ENCODE measurements around the gene ZNF609. TPM values are rescaled to one million over a fixed set of nuclear protein-coding genes. Genes with fewer than 3 reads are reported as not detected.
A peak's percentile ranks its signal among the peaks of the same experiment; 100 is the strongest.

The ZNF609 gene
- total RNA-seq, 1 donor from 2014 or later = 28.6 TPM

GRCh38 chr15:64503197-64503596 is 42.8 kb downstream of the ZNF609 start:
- Mint-ChIP-seq H3K27ac (no peak overlapping the region), H3K36me3 (ENCODE audit: low read depth) (peaks cover 43% of the 10 kb centered on the region), H3K27me3 (no peaks in the 10 kb centered on the region), H3K4me3 (no peak overlapping the region), H3K9me3 (no peaks in the 10 kb centered on the region), H3K4me1 (peaks cover 44% of the 10 kb centered on the region)
- ChIA-PET CTCF (no interaction called here), POLR2A (interaction anchor here (0.6 kb wide), 1 partner anchor 68 kb away, joined by 4 read pairs; no protein-coding TSS in a partner anchor)
- DNase-seq = no peak
- TF ChIP-seq CTCF (IDR thresholded peaks at IDR 0.05) = no peak
- no peak for ATAC-seq (ENCODE audit: low read depth)
- intact Hi-C loops (cut with micrococcal nuclease) = loop anchor here (10.0 kb wide), 1 partner anchor 122 kb away; no protein-coding TSS in a partner anchor

GRCh38 chr15:64503640-64504039 is 43.3 kb downstream of the ZNF609 start:
- Mint-ChIP-seq H3K9me3 (no peaks in the 10 kb centered on the region), H3K4me3 (no peak overlapping the region), H3K36me3 (ENCODE audit: low read depth) (peaks cover 42% of the 10 kb centered on the region), H3K27ac (peak overlapping the region; percentile 8), H3K27me3 (no peaks in the 10 kb centered on the region), H3K4me1 (peaks cover 49% of the 10 kb centered on the region)
- intact Hi-C loops (cut with micrococcal nuclease) = loop anchor here (10.0 kb wide), 1 partner anchor 121 kb away; no protein-coding TSS in a partner anchor
- CTCF ChIA-PET = no interaction called here
- DNase-seq (no peak), ATAC-seq (ENCODE audit: low read depth) (no peak)
- POLR2A ChIA-PET = interaction anchor here (0.6 to 1.0 kb wide), 2 partner anchors 11 to 69 kb away, joined by 4 read pairs; no protein-coding TSS in a partner anchor
- TF ChIP-seq CTCF (IDR thresholded peaks at IDR 0.05) = no peak

GRCh38 chr15:64507293-64507802 is 47.0 kb downstream of the ZNF609 start:
- ChIA-PET CTCF (no interaction called here), POLR2A (interaction anchor here (0.5 to 1.7 kb wide), 3 partner anchors 30 to 214 kb away, joined by 3 to 10 read pairs (median 6); partner anchors contain the start of gene ZNF609)
- H3K4me3 Mint-ChIP-seq = peak overlapping the region; percentile 52
- ATAC-seq (ENCODE audit: low read depth) (peak; percentile 78), DNase-seq (peak; percentile 16)
- H3K27ac Mint-ChIP-seq = peak overlapping the region; percentile 79
- peaks cover 11% of the 10 kb centered on the region for H3K36me3 Mint-ChIP-seq (ENCODE audit: low read depth)
- H3K9me3 Mint-ChIP-seq = no peaks in the 10 kb centered on the region
- intact Hi-C loops (cut with micrococcal nuclease) = loop anchor here (5.0 to 10.0 kb wide), 3 partner anchors 45 to 117 kb away; partner anchors contain the start of gene ZNF609
- H3K4me1 Mint-ChIP-seq = peaks cover 50% of the 10 kb centered on the region
- no peaks in the 10 kb centered on the region for H3K27me3 Mint-ChIP-seq
- no peak for TF ChIP-seq CTCF (IDR thresholded peaks at IDR 0.05)

- H3K27ac Mint-ChIP-seq = peak overlapping the region; percentile 79
- DNase-seq (no peak), ATAC-seq (ENCODE audit: low read depth) (peak; percentile 41)
- no peaks in the 10 kb centered on the region for H3K27me3 Mint-ChIP-seq
- ChIA-PET POLR2A (interaction anchor here (0.7 to 1.7 kb wide), 2 partner anchors 48 to 1996 kb away, joined by 6 to 7 read pairs; partner anchors contain the start of gene ZNF609), CTCF (no interaction called here)
- peaks cover 45% of the 10 kb centered on the region for H3K4me1 Mint-ChIP-seq
- intact Hi-C loops (cut with micrococcal nuclease) = loop anchor here (5.0 to 10.0 kb wide), 3 partner anchors 46 to 117 kb away; partner anchors contain the start of gene ZNF609
- peaks cover 9% of the 10 kb centered on the region for H3K36me3 Mint-ChIP-seq (ENCODE audit: low read depth)
- no peak for TF ChIP-seq CTCF (IDR thresholded peaks at IDR 0.05)
- H3K9me3 Mint-ChIP-seq = no peaks in the 10 kb centered on the region
- H3K4me3 Mint-ChIP-seq = peak overlapping the region; percentile 52
These were observed 47.5 kb downstream of the ZNF609 start for GRCh38 chr15:64507845-64508244.

- Mint-ChIP-seq H3K4me1 (peaks cover 26% of the 10 kb centered on the region), H3K9me3 (no peaks in the 10 kb centered on the region), H3K36me3 (ENCODE audit: low read depth) (peaks cover 5% of the 10 kb centered on the region), H3K27me3 (no peaks in the 10 kb centered on the region), H3K4me3 (no peak overlapping the region), H3K27ac (no peak overlapping the region)
- CTCF ChIA-PET = no interaction called here
- ATAC-seq (ENCODE audit: low read depth) (no peak), DNase-seq (no peak)
- POLR2A ChIA-PET = interaction anchor here (1.0 kb wide), 1 partner anchor 10 kb away, joined by 4 read pairs; no protein-coding TSS in a partner anchor
- intact Hi-C loops (cut with micrococcal nuclease) = no loop called here
- no peak for TF ChIP-seq CTCF (IDR thresholded peaks at IDR 0.05)
These were observed 53.4 kb downstream of the ZNF609 start for GRCh38 chr15:64513823-64514222.
